IMR-90 (cell line): ENCODE data around the gene UNC13C. TPM values are rescaled to one million over a fixed set of nuclear protein-coding genes. Genes with fewer than 3 reads are reported as not detected.

Experiments used
- ATAC-seq: fragments of 200-7000 bp; cut with Tn5 transposase; 2 replicates; pipeline ENCODE4 v1.9.1; 2020; ENCODE audit warnings: low read depth, mild to moderate bottlenecking, moderate library complexity
- BruUV-seq: library from RNA; stranded (reverse); fragments of 400-500 nt; replicated peaks from 2 replicates; lab custom pipeline; 2021; lab: Mats Ljungman, UMichigan
- CTCF ChIA-PET: fragments of 300-600 bp; formaldehyde crosslinking; extraction: SDS; loops from one replicate; lab custom pipeline; 2021; ENCODE audit warnings: antibody characterized with exemption; lab: Yijun Ruan, JAX
- POLR2A ChIA-PET: fragments of 300-600 bp; sonication (Branson Sonifier 250); formaldehyde crosslinking; loops from one replicate; lab custom pipeline; 2022; ENCODE audit warnings: antibody characterized with exemption; ENCODE audit not compliant: unreplicated experiment; lab: Charles Lee
- DNase-seq: peaks from one replicate; pipeline ENCODE4 v3.0.0; 2013
- H2AFZ ChIP-seq: replicated peaks from 2 replicates; pipeline ENCODE3; 2013; ENCODE audit warnings: low read length, mild to moderate bottlenecking; ENCODE audit not compliant: poor library complexity
- H2AK5ac ChIP-seq: 2 replicates; pipeline ENCODE4 v1.6.1; 2013; ENCODE audit warnings: low read depth, low read length, inconsistent platforms
- H2AK9ac ChIP-seq: replicated peaks from 2 replicates; pipeline ENCODE3; 2013; ENCODE audit warnings: mild to moderate bottlenecking, low read depth, low read length, moderate library complexity; ENCODE audit not compliant: poor library complexity
- H2BK120ac ChIP-seq: 2 replicates; pipeline ENCODE4 v1.6.1; 2013; ENCODE audit warnings: low read depth, low read length, inconsistent platforms
- H2BK15ac ChIP-seq: 3 replicates; pipeline ENCODE4 v1.6.1; 2013; ENCODE audit warnings: low read depth, low read length, inconsistent platforms
- H2BK20ac ChIP-seq: 2 replicates; pipeline ENCODE4 v1.6.1; 2013; ENCODE audit warnings: low read depth, mild to moderate bottlenecking, inconsistent platforms, low read length, moderate library complexity
- H2BK5ac ChIP-seq: 2 replicates; pipeline ENCODE4 v1.6.1; 2013; ENCODE audit warnings: mild to moderate bottlenecking, low read depth, low read length, inconsistent platforms; ENCODE audit not compliant: poor library complexity, severe bottlenecking
- H3K14ac ChIP-seq: replicated peaks from 2 replicates; pipeline ENCODE4 v1.6.1; 2013; ENCODE audit warnings: low read depth, low read length, inconsistent platforms
- H3K18ac ChIP-seq: 2 replicates; pipeline ENCODE4 v1.6.1; 2013; ENCODE audit warnings: low read depth, low read length, control low read depth
- H3K23ac ChIP-seq: 2 replicates; pipeline ENCODE4 v1.6.1; 2013; ENCODE audit warnings: low read depth, low read length, inconsistent platforms
- H3K27ac ChIP-seq: 2 replicates; pipeline ENCODE4 v1.5.1; 2013; ENCODE audit warnings: mild to moderate bottlenecking, control low read depth, low read length; ENCODE audit not compliant: insufficient read depth
- H3K27me3 ChIP-seq: 2 replicates; pipeline ENCODE4 v1.6.1; 2013; ENCODE audit warnings: low read length; ENCODE audit not compliant: control insufficient read depth, insufficient read depth
- H3K36me3 ChIP-seq: 2 replicates; pipeline ENCODE4 v1.6.1; 2013; ENCODE audit warnings: low read length, mixed read lengths; ENCODE audit not compliant: control insufficient read depth, insufficient read depth
- H3K4ac ChIP-seq: 2 replicates; pipeline ENCODE4 v1.6.1; 2013; ENCODE audit warnings: low read depth, low read length, inconsistent platforms
- H3K4me1 ChIP-seq: 2 replicates; pipeline ENCODE4 v1.6.1; 2013; ENCODE audit warnings: low read length, mixed read lengths; ENCODE audit not compliant: control insufficient read depth, insufficient read depth
- H3K4me2 ChIP-seq: 2 replicates; pipeline ENCODE4 v1.6.1; 2013; ENCODE audit warnings: low read depth, mild to moderate bottlenecking, control low read depth, low read length, moderate library complexity
- H3K4me3 ChIP-seq: 2 replicates; pipeline ENCODE4 v1.5.1; 2013; ENCODE audit warnings: low read depth, mild to moderate bottlenecking, control low read depth, low read length, moderate library complexity; ENCODE audit not compliant: insufficient read depth
- H3K56ac ChIP-seq: 2 replicates; pipeline ENCODE4 v1.6.1; 2013; ENCODE audit warnings: low read length, inconsistent platforms; ENCODE audit not compliant: insufficient read depth; ENCODE audit errors: extremely low read depth
- H3K79me1 ChIP-seq, 2 experiments: 2 replicates each; pipeline ENCODE4 v1.6.1; 2013; ENCODE audit warnings: low read length in 2 of 2, inconsistent platforms in 1 of 2, low read depth in 1 of 2
- H3K9ac ChIP-seq: 2 replicates; pipeline ENCODE4 v1.6.1; 2013; ENCODE audit warnings: low read depth, low read length, control low read depth
- H3K9me1 ChIP-seq: 2 replicates; pipeline ENCODE4 v1.6.1; 2013; ENCODE audit warnings: low read length, inconsistent platforms; ENCODE audit not compliant: insufficient read depth
- H3K9me3 ChIP-seq: 2 replicates; pipeline ENCODE4 v1.6.1; 2013; ENCODE audit warnings: low read length; ENCODE audit not compliant: control insufficient read depth, insufficient read depth
- H4K20me1 ChIP-seq: 2 replicates; pipeline ENCODE4 v1.6.1; 2013; ENCODE audit warnings: low read length, inconsistent platforms; ENCODE audit not compliant: insufficient read depth
- H4K5ac ChIP-seq: 2 replicates; pipeline ENCODE4 v1.6.1; 2013; ENCODE audit warnings: mild to moderate bottlenecking, low read depth, low read length, control low read depth
- H4K8ac ChIP-seq, 2 experiments: 2 replicates each; pipeline ENCODE4 v1.6.1; 2013; ENCODE audit warnings: low read depth in 2 of 2, low read length in 2 of 2, control low read depth in 1 of 2, inconsistent platforms in 1 of 2
- H4K91ac ChIP-seq: 2 replicates; pipeline ENCODE4 v1.6.1; 2013; ENCODE audit warnings: low read depth, low read length, inconsistent platforms; ENCODE audit not compliant: insufficient read depth
- CTCF ChIP-seq: conservative IDR thresholded peaks from 2 replicates; pipeline ENCODE4 v1.5.1; 2012; ENCODE audit warnings: mild to moderate bottlenecking, low read depth, low read length, improper control_type of control experiment
- POLR2A ChIP-seq: IDR thresholded peaks from 2 replicates; pipeline ENCODE4 v1.6.1; 2012; ENCODE audit warnings: mild to moderate bottlenecking, low read depth, low read length
- RAD21 ChIP-seq: IDR thresholded peaks from 2 replicates; pipeline ENCODE4 v1.6.1; 2012; ENCODE audit warnings: low read length, improper control_type of control experiment
- RCOR1 ChIP-seq: IDR thresholded peaks from 2 replicates; pipeline ENCODE4 v1.6.1; 2012; ENCODE audit warnings: mild to moderate bottlenecking, low read length, improper control_type of control experiment; ENCODE audit not compliant: insufficient replicate concordance
- SMC3 ChIP-seq: fragments of 150-350 bp; IDR thresholded peaks from 2 replicates; pipeline ENCODE4 v1.6.1; 2016; ENCODE audit warnings: low read depth, mild to moderate bottlenecking, antibody characterized with exemption, low read length, moderate library complexity
- WGBS, 2 experiments: methylation state at CpG; one replicate each; pipeline versions ENCODE4 v1.1.5 to v1.1.7; 2013; ENCODE audit warnings: missing lambda C conversion rate in 2 of 2; ENCODE audit not compliant: insufficient read length in 1 of 2; ENCODE audit errors: extremely low coverage in 2 of 2; 5-methylcytosine and 5-hydroxymethylcytosine counted together
- dilution Hi-C: fragments of 300-500 bp; cut with HindIII; formaldehyde crosslinking; loops from one replicate; pipeline ENCODE4 v1.14.3; 2018; ENCODE audit warnings: low sequenced_read_pairs; ENCODE audit not compliant: unreplicated experiment
- in situ Hi-C: fragments of 300-500 bp; cut with MboI; formaldehyde crosslinking; loops from 3 replicates; pipeline ENCODE4 v1.14.3; 2019; ENCODE audit warnings: low sequenced_read_pairs, inconsistent platforms, mixed read lengths
- intact Hi-C: fragments of 100-400 bp; cut with micrococcal nuclease; formaldehyde crosslinking; loops from 2 replicates; pipeline ENCODE4 v1.10.0; 2022
- polyA plus RNA-seq, 3 experiments: library from polyadenylated mRNA; depleted of rRNA; stranded (reverse); fragments of >200 nt; gene quantifications; 2 replicates each; pipeline ENCODE4 v1.2.3, GENCODE V29; 2012; ENCODE audit warnings: low replicate concordance in 1 of 3
- total RNA-seq: library from RNA; depleted of rRNA; stranded (reverse); fragments of >200 nt; gene quantifications from 2 replicates; pipeline ENCODE4 v1.2.3, GENCODE V29; 2012

UNC13C gene
- total and polyA plus RNA-seq, 2 of the 4 experiments (the other 2 are of a cell fraction) = not detected

- intact Hi-C loops = loop anchor here (10.0 kb wide), 1 partner anchor 1212 kb away; no protein-coding TSS in a partner anchor
- no peaks in the 10 kb centered on the region for H3K9me1 ChIP-seq
- H3K9me3 ChIP-seq = peaks cover 2% of the 10 kb centered on the region; the same call in 1 of the 2 replicates
- ChIA-PET POLR2A (no interaction called here), CTCF (interaction anchor here (0.8 to 1.4 kb wide), 2 partner anchors 11 to 13 kb away, joined by 3 read pairs; no protein-coding TSS in a partner anchor)
- H3K79me1 ChIP-seq = no peaks in the 10 kb centered on the region
- no peak overlapping the region for H3K23ac ChIP-seq
- no peak overlapping the region for H2BK5ac ChIP-seq
- peak; percentile 42; the same call in 1 of the 2 replicates for TF ChIP-seq SMC3
- no peak for TF ChIP-seq RCOR1
- peak; percentile 55 for TF ChIP-seq CTCF
- TF ChIP-seq RAD21 = peak; percentile 53
- no peak for TF ChIP-seq POLR2A
- no CpG with 5 or more reads among the region's 7 CpGs for WGBS, 2 experiments
- H3K56ac ChIP-seq = no peak overlapping the region
- H3K27me3 ChIP-seq = no peaks in the 10 kb centered on the region
- H4K91ac ChIP-seq = no peak overlapping the region
- no TSS peak for BruUV-seq
- no peak overlapping the region for H3K9ac ChIP-seq
- H4K20me1 ChIP-seq = no peaks in the 10 kb centered on the region
- peak; percentile 0 for DNase-seq
- no peak overlapping the region for H2BK15ac ChIP-seq
- no peak overlapping the region for H2BK120ac ChIP-seq
- no peak overlapping the region for H2AK5ac ChIP-seq
- no peak overlapping the region for H3K27ac ChIP-seq
- H3K18ac ChIP-seq = no peak overlapping the region
- no peak overlapping the region for H3K4me2 ChIP-seq
- dilution Hi-C loops = no loop called here
- H4K8ac ChIP-seq = no peak overlapping the region
- in situ Hi-C loops = no loop called here
- no peak overlapping the region for H4K5ac ChIP-seq
- H3K4me1 ChIP-seq = no peaks in the 10 kb centered on the region
- peak; percentile 63; the same call in 1 of the 2 replicates for ATAC-seq
- no peak overlapping the region for H2AK9ac ChIP-seq
- H3K36me3 ChIP-seq = no peaks in the 10 kb centered on the region
- no peak overlapping the region for H2AFZ ChIP-seq
- H2BK20ac ChIP-seq = no peak overlapping the region
- H3K14ac ChIP-seq = no peak overlapping the region
- no peak overlapping the region for H3K4me3 ChIP-seq
- no peak overlapping the region for H3K4ac ChIP-seq
These were observed 104.7 kb downstream of the UNC13C start for GRCh38 chr15:54082836-54083492.
